Endothelial cell of umbilical vein (primary cell): ENCODE measurements around the gene TH. TPM values are rescaled to one million over a fixed set of nuclear protein-coding genes. Genes with fewer than 3 reads are reported as not detected.

Experiments
- BruUV-seq: library from RNA; stranded (reverse); fragments of 400-500 nt; replicated peaks from 2 replicates; lab custom pipeline; 2021; lab: Mats Ljungman, UMichigan
- CTCF ChIA-PET: fragments of 300-600, 350-600 bp; sonication (Branson Sonifier 250); formaldehyde crosslinking; loops from one replicate; lab custom pipeline; 2021; ENCODE audit warnings: antibody characterized with exemption, inconsistent platforms; lab: Charles Lee
- POLR2A ChIA-PET: fragments of 300-600, 350-600 bp; sonication (Branson Sonifier 250); formaldehyde crosslinking; loops from one replicate; lab custom pipeline; 2021; ENCODE audit warnings: antibody characterized with exemption, inconsistent platforms; lab: Charles Lee
- DNase-seq: peaks from one replicate; pipeline ENCODE4 v3.0.0-alpha.2; 2011; ENCODE audit warnings: low read depth, low spot score
- FAIRE-seq: peaks from 2 replicates; lab custom pipeline; 2011; peaks lifted over from hg19 to GRCh38; lab: Jason Lieb, UNC
- H2AFZ ChIP-seq: 2 replicates; pipeline ENCODE4 v1.6.0; 2012; ENCODE audit warnings: low read depth, low read length, control low read depth, inconsistent platforms
- H3K27ac ChIP-seq: 2 replicates; pipeline ENCODE4 v1.5.1; 2011; ENCODE audit warnings: low read depth, mild to moderate bottlenecking, control low read depth, low read length, moderate library complexity; ENCODE audit not compliant: insufficient read depth
- H3K27me3 ChIP-seq, 2 experiments: 2 replicates each; pipeline versions ENCODE4 v1.6.0 to v1.6.1; 2011; ENCODE audit warnings: low read length in 2 of 2, mixed read lengths in 1 of 2; ENCODE audit not compliant: control insufficient read depth in 2 of 2, insufficient read depth in 2 of 2
- H3K36me3 ChIP-seq, 2 experiments: 2 replicates in 1 of 2; 3 replicates in 1 of 2; pipeline ENCODE4 v1.5.1; 2011; ENCODE audit warnings: low read length in 2 of 2, mild to moderate bottlenecking in 1 of 2, moderate library complexity in 1 of 2; ENCODE audit not compliant: control insufficient read depth in 2 of 2, insufficient read depth in 2 of 2; ENCODE audit errors: extremely low read depth in 1 of 2
- H3K4me1 ChIP-seq: 3 replicates; pipeline ENCODE4 v1.5.1; 2011; ENCODE audit warnings: mild to moderate bottlenecking, low read length; ENCODE audit not compliant: control insufficient read depth, insufficient read depth; ENCODE audit errors: extremely low read depth
- H3K4me2 ChIP-seq: 2 replicates; pipeline ENCODE4 v1.6.1; 2011; ENCODE audit warnings: low read length, control low read depth, mixed read lengths; ENCODE audit not compliant: insufficient read depth
- H3K4me3 ChIP-seq, 3 experiments: fragments of 200-600 bp in 1 of 3; sonication (generic), shearing (Covaris generic) in 1 of 3; replicated peaks in 1 of 3; 2 replicates each; pipeline ENCODE4 v1.5.1; 2011 to 2016; ENCODE audit warnings: control low read depth in 3 of 3, low read length in 3 of 3, mild to moderate bottlenecking in 2 of 3, inconsistent platforms in 1 of 3, low read depth in 1 of 3, moderate library complexity in 1 of 3; ENCODE audit not compliant: insufficient read depth in 1 of 3
- H3K79me2 ChIP-seq: 2 replicates; pipeline ENCODE4 v1.6.0; 2012; ENCODE audit warnings: low read length, inconsistent platforms; ENCODE audit not compliant: control insufficient read depth, insufficient read depth
- H3K9ac ChIP-seq: replicated peaks from 2 replicates; pipeline ENCODE3; 2011; ENCODE audit warnings: low read length, control low read depth; ENCODE audit not compliant: insufficient read depth; ENCODE audit errors: extremely low read depth
- H3K9me1 ChIP-seq: replicated peaks from 3 replicates; pipeline ENCODE4 v1.6.0; 2011; ENCODE audit warnings: mild to moderate bottlenecking, low read length; ENCODE audit not compliant: control insufficient read depth, insufficient read depth; ENCODE audit errors: extremely low read depth
- H3K9me3 ChIP-seq: replicated peaks from 2 replicates; pipeline ENCODE4 v1.5.1; 2012; ENCODE audit warnings: low read length, inconsistent platforms; ENCODE audit not compliant: control insufficient read depth, insufficient read depth
- H4K20me1 ChIP-seq: replicated peaks from 2 replicates; pipeline ENCODE3; 2011; ENCODE audit warnings: mild to moderate bottlenecking, low read length; ENCODE audit not compliant: control insufficient read depth, insufficient read depth; ENCODE audit errors: extremely low read depth
- CTCF ChIP-seq, 2 donors: IDR thresholded peaks; 1 replicate in 1 of 2; 2 replicates in 1 of 2; pipeline ENCODE4 v1.5.1; 2011; ENCODE audit warnings: low read length in 2 of 2, mild to moderate bottlenecking in 2 of 2, moderate library complexity in 2 of 2, control low read depth in 1 of 2, inconsistent platforms in 1 of 2, low read depth in 1 of 2; ENCODE audit not compliant: insufficient read depth in 1 of 2; ENCODE audit errors: extremely low read depth in 1 of 2
- EZH2 ChIP-seq: IDR thresholded peaks from 2 replicates; pipeline ENCODE4 v1.6.1; 2012; ENCODE audit warnings: borderline replicate concordance, low read depth, mild to moderate bottlenecking, moderate library complexity, low read length, inconsistent platforms; ENCODE audit not compliant: severe bottlenecking
- GATA2 ChIP-seq: IDR thresholded peaks from 2 replicates; pipeline ENCODE4 v1.7.0; 2011; ENCODE audit warnings: low read depth, mild to moderate bottlenecking, moderate library complexity, mixed read lengths, low read length; ENCODE audit not compliant: insufficient read length, insufficient read depth
- MAX ChIP-seq: IDR thresholded peaks from 2 replicates; pipeline ENCODE4 v1.6.1; 2011; ENCODE audit not compliant: insufficient read depth, insufficient read length
- dilution Hi-C: fragments of 300-500 bp; cut with MboI; formaldehyde crosslinking; loops from one replicate; pipeline ENCODE4 v1.15.0; 2019; ENCODE audit warnings: low sequenced_read_pairs; ENCODE audit not compliant: extremely low pct_ligation_motif_present
- intact Hi-C: fragments of 100-400 bp; cut with micrococcal nuclease; formaldehyde crosslinking; loops from one replicate; pipeline ENCODE4 v1.10.0; 2022
- polyA plus RNA-seq, 4 experiments: library from polyadenylated mRNA; depleted of rRNA in 3 of 4; stranded (reverse) in 3 of 4; unstranded in 1 of 4; fragments of >200 nt; gene quantifications; 2 replicates each; pipeline versions ENCODE4 v1.2.1 to v1.2.3, GENCODE V29; 2011 to 2012; ENCODE audit warnings: missing spikeins in 1 of 4
- total RNA-seq: library from RNA; stranded (reverse); gene quantifications from 2 replicates; pipeline ENCODE4 v1.2.3, GENCODE V29; 2021

Gene TH
- total and polyA plus RNA-seq, 2 donors (not counting 3 experiments of a cell fraction or from before 2014, with no cell fraction given) = not detected

- Histone ChIP-seq H3K27me3 (peaks cover 0 to 6% of the 10 kb centered on the region in 2 experiments), H3K9me3 (no peaks in the 10 kb centered on the region), H4K20me1 (no peaks in the 10 kb centered on the region), H3K27ac (no peak overlapping the region), H3K4me2 (no peak overlapping the region), H3K9me1 (no peaks in the 10 kb centered on the region), H3K79me2 (no peaks in the 10 kb centered on the region), H2AFZ (no peak overlapping the region), H3K9ac (no peak overlapping the region), H3K4me3 (no peak overlapping the region), H3K36me3 (no peaks in the 10 kb centered on the region), H3K4me1 (no peaks in the 10 kb centered on the region)
- intact Hi-C loops (no loop called here), dilution Hi-C loops (no loop called here)
- no peak for DNase-seq
- ChIA-PET CTCF (no interaction called here), POLR2A (no interaction called here)
- BruUV-seq = no TSS peak
- no peak for TF ChIP-seq GATA2
- TF ChIP-seq MAX = no peak
- no peak for TF ChIP-seq CTCF (IDR thresholded peaks at IDR 0.05; ENCODE audit: extremely low read depth in 1 of 2, insufficient read depth in 1 of 2, low read depth in 1 of 2, low read length in 2 of 2)
- TF ChIP-seq EZH2 = no peak
- no peak for FAIRE-seq
Measured at GRCh38 chr11:2190657-2191471, 19.2 kb upstream of the TH start.
